ENCODE measurements around the gene CTNNA2. TPM values are rescaled to one million over a fixed set of nuclear protein-coding genes. Genes with fewer than 3 reads are reported as not detected.

Gene CTNNA2
- total RNA-seq, 4 donors from 2014 or later: 0.88 to 14.9 (median 2.3) TPM; not detected in 1

- intact Hi-C loops (cut with DNase I; ENCODE audit: low total_unique reads): no loop called here
- no peak for DNase-seq
- TF ChIP-seq CTCF (IDR thresholded peaks at IDR 0.05) (no peak), POLR2A (IDR thresholded peaks at IDR 0.05) (no peak)
- H3K36me3 ChIP-seq: no peaks in the 10 kb centered on the region
- H3K27ac ChIP-seq: no peak overlapping the region
- no peaks in the 10 kb centered on the region for H3K9me3 ChIP-seq
- H3K27me3 ChIP-seq: no peaks in the 10 kb centered on the region
- no peak overlapping the region for H3K4me3 ChIP-seq
- no peaks in the 10 kb centered on the region for H3K4me1 ChIP-seq
These were observed 535.4 kb downstream of the CTNNA2 start for GRCh38 chr2:80048296-80048695.

DNA sequence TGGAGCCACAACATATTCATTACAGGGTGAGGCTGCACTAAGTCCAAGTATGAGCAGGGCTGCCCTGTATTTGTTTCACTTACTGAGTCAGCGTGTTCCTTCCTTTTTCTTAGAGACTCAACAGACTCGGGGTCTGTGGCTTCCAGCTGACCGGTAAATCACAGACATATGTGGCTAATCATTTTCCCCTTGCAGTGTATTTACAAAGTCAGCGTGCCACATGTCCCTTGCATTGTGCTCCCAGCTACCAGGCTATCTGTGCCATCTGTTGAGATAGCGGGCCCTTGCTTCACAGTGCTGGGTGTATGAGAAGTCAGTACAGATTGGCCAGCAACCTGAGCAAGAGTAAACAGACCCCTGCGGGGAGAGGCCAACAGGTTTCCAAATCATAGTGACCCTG lies 537.4 kb downstream of the CTNNA2 start:
- Histone ChIP-seq H3K4me1 (no peaks in the 10 kb centered on the region), H3K27ac (no peak overlapping the region), H3K36me3 (no peaks in the 10 kb centered on the region), H3K9me3 (no peaks in the 10 kb centered on the region), H3K27me3 (no peaks in the 10 kb centered on the region), H3K4me3 (no peak overlapping the region)
- TF ChIP-seq POLR2A (IDR thresholded peaks at IDR 0.05) (no peak), CTCF (IDR thresholded peaks at IDR 0.05) (no peak)
- intact Hi-C loops (cut with DNase I; ENCODE audit: low total_unique reads): no loop called here
- DNase-seq: no peak

- H3K27ac ChIP-seq: no peak overlapping the region
- H3K36me3 ChIP-seq: no peaks in the 10 kb centered on the region
- H3K9me3 ChIP-seq: no peaks in the 10 kb centered on the region
- intact Hi-C loops (cut with DNase I; ENCODE audit: low total_unique reads): no loop called here
- no peak for DNase-seq
- no peak for TF ChIP-seq POLR2A (IDR thresholded peaks at IDR 0.05)
- no peak for TF ChIP-seq CTCF (IDR thresholded peaks at IDR 0.05)
- H3K4me3 ChIP-seq: no peak overlapping the region
- H3K4me1 ChIP-seq: no peaks in the 10 kb centered on the region
- H3K27me3 ChIP-seq: no peaks in the 10 kb centered on the region
These were observed 540.9 kb downstream of the CTNNA2 start for GRCh38 chr2:80053522-80054345.

DNA sequence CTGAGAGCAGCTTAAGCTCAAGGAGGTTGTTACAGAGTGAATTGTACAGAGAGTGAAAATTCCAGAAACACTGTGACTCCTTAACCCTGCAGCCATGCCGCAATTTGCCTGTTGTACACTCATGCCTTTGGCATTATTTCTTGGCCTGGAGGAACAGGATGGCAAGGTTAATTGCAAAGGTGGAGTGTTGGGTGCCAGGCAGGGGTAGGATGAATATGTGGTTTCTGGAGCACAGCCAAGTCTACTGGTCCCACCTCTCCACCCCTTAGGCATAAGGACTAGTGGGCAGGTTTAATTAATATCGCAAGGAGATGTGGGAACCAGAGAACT lies 541.5 kb downstream of the CTNNA2 start:
- intact Hi-C loops (cut with DNase I; ENCODE audit: low total_unique reads): no loop called here
- Histone ChIP-seq H3K36me3 (no peaks in the 10 kb centered on the region), H3K9me3 (no peaks in the 10 kb centered on the region), H3K27ac (no peak overlapping the region), H3K4me3 (no peak overlapping the region), H3K27me3 (no peaks in the 10 kb centered on the region), H3K4me1 (no peaks in the 10 kb centered on the region)
- no peak for TF ChIP-seq POLR2A (IDR thresholded peaks at IDR 0.05)
- TF ChIP-seq CTCF (IDR thresholded peaks at IDR 0.05): no peak
- DNase-seq: no peak

DNA sequence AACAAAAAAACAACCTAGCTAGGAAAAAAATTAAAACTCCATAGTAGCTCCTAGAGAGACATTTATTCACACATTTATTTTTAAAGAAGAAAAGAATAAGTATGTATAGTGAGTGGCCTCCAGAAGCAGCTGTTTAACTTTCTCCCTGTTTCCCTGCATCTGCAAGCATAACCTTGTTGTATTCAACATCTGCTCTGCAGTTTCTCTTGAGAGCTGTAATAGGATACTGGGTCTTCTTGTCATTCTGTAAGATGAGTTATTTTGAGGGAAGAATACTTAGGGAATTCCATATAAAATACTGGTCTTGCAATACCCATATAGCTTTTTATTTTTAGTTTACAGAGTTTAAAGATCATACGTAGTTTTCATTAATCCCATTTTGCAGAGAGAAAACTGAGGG lies 545.1 kb downstream of the CTNNA2 start:
- intact Hi-C loops (cut with DNase I; ENCODE audit: low total_unique reads): no loop called here
- Histone ChIP-seq H3K4me1 (no peaks in the 10 kb centered on the region), H3K9me3 (no peaks in the 10 kb centered on the region)

More for the DNA sequence above, 545.1 kb downstream of the CTNNA2 start:
- H3K27me3 ChIP-seq: no peaks in the 10 kb centered on the region
- H3K36me3 ChIP-seq: no peaks in the 10 kb centered on the region
- no peak overlapping the region for H3K27ac ChIP-seq
- no peak overlapping the region for H3K4me3 ChIP-seq
- TF ChIP-seq POLR2A (IDR thresholded peaks at IDR 0.05) (no peak), CTCF (IDR thresholded peaks at IDR 0.05) (no peak)
- no peak for DNase-seq

All from uterus (tissue), 4 donors.